Suppressor macrophage treated with lipopolysaccharide for 4 hours (primary cell): Measurements from ENCODE around the gene RING1.

Experiments used
- DNase-seq: peaks from one replicate; pipeline ENCODE4 v3.0.0-alpha.2; 2020

Gene RING1

GRCh38 chr6:33193619-33194018 lies 14.7 kb upstream of the RING1 start:
- DNase-seq, result no peak

- no peak for DNase-seq
These were observed 13.8 kb upstream of the RING1 start for GRCh38 chr6:33194431-33194979.

DNA sequence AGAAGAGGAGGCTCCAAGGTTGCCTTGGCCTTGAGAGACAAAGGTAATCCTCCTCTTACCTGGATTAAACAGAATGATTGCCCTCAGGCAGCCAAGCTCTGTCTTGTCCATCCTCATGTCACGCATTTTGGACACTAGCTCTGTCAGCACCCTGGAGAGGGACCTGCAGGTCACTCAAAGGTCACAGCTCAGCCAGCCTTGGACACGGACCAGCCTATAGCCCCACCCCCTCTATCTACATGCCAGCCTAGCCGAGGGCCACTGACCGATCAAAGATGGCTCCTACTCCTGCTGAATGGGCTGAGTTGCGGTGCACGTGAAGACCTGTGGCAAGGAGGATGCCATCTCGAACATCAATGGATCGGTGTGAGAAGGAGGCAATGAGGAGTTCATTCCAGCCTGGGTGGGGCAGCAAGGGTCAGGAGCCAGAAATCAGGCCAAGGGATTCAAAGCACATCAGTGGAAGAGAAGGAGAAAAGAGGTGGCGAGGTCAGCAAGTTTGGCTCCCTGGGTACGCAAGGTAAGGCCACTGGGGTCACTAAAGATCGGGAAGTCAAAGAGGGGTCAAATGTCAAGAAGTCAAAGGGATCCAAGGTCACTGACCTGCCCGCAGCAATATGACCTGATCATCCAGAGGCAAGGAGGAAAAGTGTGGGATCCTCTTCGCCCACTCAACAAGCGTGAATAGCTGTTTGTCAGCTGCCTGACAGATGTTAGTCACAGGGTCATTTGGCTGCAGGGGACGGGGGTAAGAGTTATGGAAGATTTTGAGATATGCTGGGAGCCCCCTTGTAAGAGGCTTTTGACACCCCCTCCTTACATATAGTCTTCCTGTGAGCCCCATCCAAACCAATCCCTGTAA lies 12.8 kb upstream of the RING1 start:
- DNase-seq, result no peak

DNA sequence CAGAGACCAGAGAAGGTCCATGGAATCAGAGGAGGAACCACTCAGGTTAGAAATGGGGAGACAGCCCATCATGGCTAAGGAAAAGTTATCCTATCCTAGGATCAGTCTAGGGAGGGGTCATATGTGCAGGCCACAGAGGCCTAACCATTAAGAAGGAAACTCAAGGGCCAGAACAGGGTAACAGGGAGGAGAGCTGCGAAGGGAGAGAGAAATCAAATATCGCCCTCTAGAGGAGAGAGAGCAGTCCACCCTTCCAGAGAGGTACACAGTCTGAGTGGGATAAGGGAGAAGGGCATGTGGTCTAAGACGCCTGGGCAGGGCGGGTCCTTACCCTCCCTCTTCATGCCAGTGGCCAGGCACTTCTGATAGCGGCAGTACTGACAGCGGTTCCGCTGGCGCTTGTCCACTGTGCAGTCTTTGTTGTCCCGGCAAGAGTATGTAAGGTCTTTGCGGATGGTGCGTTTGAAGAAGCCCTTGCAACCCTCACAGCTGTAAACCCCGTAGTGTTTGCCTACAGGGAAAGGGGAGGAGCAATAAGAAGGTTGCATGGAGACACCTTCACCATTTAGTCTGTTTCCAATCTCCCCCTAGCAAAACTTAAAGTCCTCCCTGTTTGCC lies 10.8 kb upstream of the RING1 start:
- peak; percentile 76 for DNase-seq

DNA sequence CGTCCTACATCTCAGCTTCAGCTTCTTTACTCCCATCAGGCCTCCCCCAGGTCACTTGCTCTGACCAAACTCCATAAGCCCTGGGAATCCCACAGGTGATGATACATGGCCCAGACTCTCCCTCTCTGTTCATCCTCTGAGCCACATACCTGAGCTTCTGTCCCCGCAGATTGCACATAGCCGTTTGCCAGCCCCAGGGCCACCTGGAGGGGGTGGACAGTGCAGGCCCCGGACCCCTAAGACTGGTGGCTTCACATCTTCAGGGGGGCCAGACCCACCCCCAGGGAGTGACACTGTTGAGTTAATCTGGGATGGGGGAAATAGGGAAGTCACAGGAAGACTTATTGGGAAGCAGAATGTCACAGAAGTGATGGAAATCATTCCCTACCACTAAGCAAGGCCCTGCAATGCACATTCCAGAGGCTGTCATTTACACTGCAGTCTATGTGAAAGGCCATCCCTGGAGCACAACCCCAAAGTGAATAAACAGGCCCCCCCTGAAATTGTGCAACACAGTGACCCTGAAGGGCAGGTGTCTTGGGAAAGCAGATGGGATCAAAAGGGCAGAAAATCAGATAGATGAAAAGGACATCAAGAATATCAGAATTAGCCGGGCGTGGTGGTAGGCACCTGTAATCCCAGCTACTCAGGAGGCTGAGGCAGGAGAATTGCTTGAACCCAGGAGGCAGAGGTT lies 10.0 kb upstream of the RING1 start:
- DNase-seq, result no peak

DNA sequence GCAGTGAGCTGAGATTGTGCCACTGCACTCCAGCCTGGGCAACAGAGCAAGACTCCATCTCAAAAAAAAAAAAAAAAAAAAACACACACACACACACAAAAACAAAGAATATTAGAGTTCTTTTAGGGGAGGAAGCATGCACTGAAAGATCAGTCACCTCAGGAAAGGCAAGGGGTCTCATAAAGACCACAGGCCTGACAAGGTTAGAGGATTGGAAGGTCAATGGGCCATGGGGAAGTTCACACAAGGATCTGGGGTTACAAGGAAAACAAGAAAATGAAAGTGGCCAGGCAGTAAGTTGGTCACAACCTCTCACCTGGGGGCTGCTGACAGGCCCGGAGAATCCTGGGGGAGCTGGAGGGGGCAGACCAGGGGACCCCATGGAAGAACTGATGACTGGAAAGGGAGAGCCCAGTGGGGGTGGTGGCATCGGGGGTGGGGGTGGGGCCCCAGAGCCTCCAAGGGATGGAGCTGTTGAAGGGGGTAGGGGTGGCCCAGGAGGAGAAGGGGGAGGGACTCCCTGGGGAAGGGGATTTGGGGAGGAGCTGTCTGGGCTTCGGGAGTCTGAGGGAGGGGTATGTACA lies 9.4 kb upstream of the RING1 start:
- DNase-seq, result no peak

GRCh38 chr6:33199687-33200218 lies 8.5 kb upstream of the RING1 start:
- peak; percentile 82 for DNase-seq

GRCh38 chr6:33200219-33201146 lies 7.8 kb upstream of the RING1 start, which contains the start of the genes RXRB and SLC39A7:
TSS of gene RXRB (minus strand) at chr6:33200665. CDS start at chr6:33200476, 189 bp downstream.
TSS of gene SLC39A7 (plus strand) at chr6:33200867. CDS start at chr6:33201246, 379 bp downstream.
- DNase-seq, result peak; percentile 100

GRCh38 chr6:33201147-33201545 lies 7.2 kb upstream of the RING1 start:
- no peak for DNase-seq

- no peak for DNase-seq
These were observed 6.4 kb upstream of the RING1 start for GRCh38 chr6:33201935-33202334.

GRCh38 chr6:33202799-33203198 lies 5.5 kb upstream of the RING1 start:
- DNase-seq, result no peak

DNA sequence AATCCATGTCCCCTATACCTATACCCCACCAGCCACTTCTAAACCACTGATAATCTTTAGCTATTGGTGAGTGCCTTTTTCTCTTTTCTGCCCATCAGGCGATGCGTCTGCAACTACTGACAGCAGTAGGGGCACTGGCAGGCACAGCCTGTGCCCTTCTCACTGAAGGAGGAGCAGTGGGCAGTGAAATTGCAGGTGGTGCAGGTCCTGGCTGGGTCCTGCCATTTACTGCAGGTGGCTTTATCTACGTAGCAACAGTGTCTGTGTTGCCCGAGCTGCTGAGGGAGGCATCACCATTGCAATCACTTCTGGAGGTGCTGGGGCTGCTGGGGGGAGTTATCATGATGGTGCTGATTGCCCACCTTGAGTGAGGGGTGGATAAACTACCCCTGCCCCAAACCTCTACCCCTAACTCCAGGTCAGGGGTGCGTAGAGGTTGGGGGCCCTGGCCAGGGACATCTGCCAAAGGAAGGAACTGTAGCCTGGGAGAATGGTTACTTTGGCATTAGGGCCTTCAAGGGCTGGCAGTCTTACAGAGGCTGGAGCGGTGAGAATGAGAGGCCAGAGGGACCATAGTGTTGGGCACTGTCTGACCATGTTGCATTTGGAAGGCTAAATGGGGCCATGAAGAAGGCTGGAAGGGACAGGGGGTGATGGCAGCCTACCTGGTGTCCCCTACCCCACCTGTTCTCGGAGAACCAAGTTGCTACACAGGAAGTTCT lies 4.7 kb upstream of the RING1 start:
- no peak for DNase-seq

- no peak for DNase-seq
These were observed 4.2 kb upstream of the RING1 start for GRCh38 chr6:33204165-33204414.

DNA sequence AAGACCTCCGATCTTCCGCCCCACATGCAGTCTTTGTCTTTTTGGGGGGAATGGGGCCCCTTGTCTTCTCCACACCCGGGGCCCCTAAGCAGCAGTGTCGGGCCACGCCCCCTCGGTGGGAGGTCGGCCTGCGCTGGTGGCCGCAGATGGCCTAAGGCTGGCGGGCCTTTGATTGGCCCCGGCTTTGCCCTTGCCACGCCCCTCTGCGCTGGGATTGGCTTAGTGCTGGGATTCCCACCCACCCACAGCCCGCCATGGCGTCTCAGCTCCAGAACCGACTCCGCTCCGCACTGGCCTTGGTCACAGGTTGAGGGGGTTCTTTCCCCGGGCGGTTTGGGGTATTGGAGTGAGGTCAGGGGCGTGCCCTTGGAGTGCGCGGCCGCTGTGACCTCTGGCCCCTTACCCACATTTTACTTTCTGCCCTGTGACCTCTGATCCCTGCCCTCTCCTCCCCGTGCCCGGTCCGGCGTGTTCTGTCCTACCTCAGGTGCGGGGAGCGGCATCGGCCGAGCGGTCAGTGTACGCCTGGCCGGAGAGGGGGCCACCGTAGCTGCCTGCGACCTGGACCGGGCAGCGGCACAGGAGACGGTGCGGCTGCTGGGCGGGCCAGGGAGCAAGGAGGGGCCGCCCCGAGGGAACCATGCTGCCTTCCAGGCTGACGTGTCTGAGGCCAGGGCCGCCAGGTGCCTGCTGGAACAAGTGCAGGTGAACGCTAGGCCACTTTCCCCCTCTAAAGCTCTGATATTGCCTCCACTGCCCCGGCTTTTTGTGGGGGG lies 3.7 kb upstream of the RING1 start, which contains the start of gene HSD17B8:
Gene HSD17B8, plus strand, starts transcription at position 241 of the 776 bp plus-strand sequence. Its CDS starts 14 bp downstream, at position 255.
- peak; percentile 89 for DNase-seq

DNA sequence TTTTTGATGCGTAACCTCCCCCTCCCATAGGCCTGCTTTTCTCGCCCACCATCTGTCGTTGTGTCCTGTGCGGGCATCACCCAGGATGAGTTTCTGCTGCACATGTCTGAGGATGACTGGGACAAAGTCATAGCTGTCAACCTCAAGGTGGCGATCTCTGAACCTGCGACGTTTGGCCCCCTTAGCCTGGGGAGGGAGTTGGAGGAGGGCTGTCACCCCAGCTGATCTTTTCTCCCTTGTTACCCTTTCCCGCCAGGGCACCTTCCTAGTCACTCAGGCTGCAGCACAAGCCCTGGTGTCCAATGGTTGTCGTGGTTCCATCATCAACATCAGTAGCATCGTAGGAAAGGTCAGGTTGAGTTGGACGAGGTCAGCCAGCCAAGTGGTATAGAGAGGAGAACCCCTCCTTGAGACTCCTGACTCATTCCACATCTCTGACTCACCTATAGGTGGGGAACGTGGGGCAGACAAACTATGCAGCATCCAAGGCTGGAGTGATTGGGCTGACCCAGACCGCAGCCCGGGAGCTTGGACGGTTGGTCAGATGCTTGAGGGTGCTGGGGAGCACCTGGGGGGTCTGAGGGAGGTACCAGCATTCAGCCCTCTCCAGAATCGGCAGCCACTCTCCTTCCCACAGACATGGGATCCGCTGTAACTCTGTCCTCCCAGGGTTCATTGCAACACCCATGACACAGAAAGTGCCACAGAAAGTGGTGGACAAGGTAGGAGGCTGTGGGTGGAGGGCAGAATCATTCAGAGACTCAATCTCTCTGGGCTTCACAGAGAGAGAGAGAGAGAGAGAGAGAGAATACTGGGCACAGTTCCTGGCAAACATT lies 2.9 kb upstream of the RING1 start:
- no peak for DNase-seq

DNA sequence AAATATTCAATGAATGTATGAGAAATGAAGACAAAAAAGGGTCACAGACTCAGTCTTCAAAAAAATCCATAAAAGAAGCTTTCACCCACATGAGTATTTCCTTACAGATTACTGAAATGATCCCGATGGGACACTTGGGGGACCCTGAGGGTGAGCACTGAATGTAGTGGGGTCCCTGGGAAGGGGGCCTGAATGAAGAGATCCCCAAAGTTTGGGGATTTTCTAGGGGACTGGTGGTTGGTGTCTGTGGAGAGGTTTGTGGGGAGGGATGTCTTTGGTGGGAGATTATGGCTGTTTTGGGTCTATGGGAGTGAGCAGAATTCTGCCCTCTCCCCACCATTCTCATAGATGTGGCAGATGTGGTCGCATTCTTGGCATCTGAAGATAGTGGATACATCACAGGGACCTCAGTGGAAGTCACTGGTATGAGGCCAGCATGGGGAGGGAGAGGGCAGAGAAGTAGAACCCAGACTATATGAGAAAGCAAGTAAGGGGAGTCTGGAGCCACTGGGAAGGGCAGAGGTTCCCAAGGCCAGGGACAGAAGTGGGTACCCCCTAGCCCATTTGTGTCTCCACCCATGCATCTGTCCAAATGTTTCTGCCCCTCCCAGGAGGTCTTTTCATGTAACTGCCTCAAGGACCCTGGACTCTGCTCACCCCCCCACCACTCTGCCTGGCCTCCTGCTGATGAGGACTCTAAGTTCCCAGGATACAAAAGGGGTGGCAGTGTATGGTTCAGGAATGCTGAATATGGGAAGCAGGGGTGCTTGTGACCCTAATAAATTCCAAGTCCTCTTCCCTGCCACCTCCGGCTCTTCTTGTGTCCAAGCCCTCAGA lies 2.1 kb upstream of the RING1 start:
- DNase-seq, result no peak

- DNase-seq, result no peak
These were observed 1.3 kb upstream of the RING1 start for GRCh38 chr6:33206864-33207551.
